Stomach (tissue), 9 donors: ENCODE data around the gene MRPL58. TPM values are rescaled to one million over a fixed set of nuclear protein-coding genes. Genes with fewer than 3 reads are reported as not detected.

Source experiments
- DNase-seq, 2 donors: peaks; one replicate each; pipeline versions ENCODE4 v3.0.0 to v3.0.0-alpha.2; 2013 to 2019
- H3K27ac ChIP-seq, 5 donors: fragments of 200-600 bp in 4 of 5; sonication (generic) in 4 of 5; one replicate each; pipeline ENCODE4 v1.5.1; 2013 to 2019; ENCODE audit warnings: mild to moderate bottlenecking in 1 of 5, moderate library complexity in 1 of 5
- H3K27me3 ChIP-seq, 3 donors: fragments of 200-600 bp; sonication (generic); one replicate each; pipeline ENCODE4 v1.5.1; 2017 to 2019; ENCODE audit warnings: mixed run types in 1 of 3
- H3K36me3 ChIP-seq, 4 donors: fragments of 200-600 bp; sonication (generic); 1 replicate in 3 of 4; 2 replicates in 1 of 4; pipeline ENCODE4 v1.5.1; 2016 to 2019
- H3K4me1 ChIP-seq, 4 donors: fragments of 200-600 bp; sonication (generic); one replicate each; pipeline ENCODE4 v1.5.1; 2016 to 2019
- H3K4me3 ChIP-seq, 4 donors: fragments of 200-600 bp; sonication (generic) in 3 of 4; one replicate each; pipeline ENCODE4 v1.5.1; 2016 to 2019; ENCODE audit warnings: mild to moderate bottlenecking in 1 of 4
- H3K9me3 ChIP-seq, 4 donors: fragments of 200-600 bp; sonication (generic); one replicate each; pipeline ENCODE4 v1.5.1; 2016 to 2019
- EP300 ChIP-seq: sonication (generic); formaldehyde crosslinking; IDR thresholded peaks from one replicate; pipeline ENCODE4 v1.6.1; 2017; ENCODE audit warnings: antibody characterized with exemption
- POLR2A ChIP-seq, 4 donors: fragments of 450-650 bp; IDR thresholded peaks; one replicate each; pipeline ENCODE4 v1.6.1; 2016; ENCODE audit warnings: antibody characterized with exemption in 4 of 4, control low read depth in 2 of 4, mild to moderate bottlenecking in 1 of 4, moderate library complexity in 1 of 4
- POLR2AphosphoS5 ChIP-seq, 3 donors: sonication (generic); formaldehyde crosslinking; IDR thresholded peaks; one replicate each; pipeline ENCODE4 v1.6.1; 2016; ENCODE audit warnings: antibody characterized with exemption in 3 of 3
- WGBS, 5 donors: extraction: QIAGEN DNeasy Blood & Tissue Kit in 3 of 5; methylation state at CpG; one replicate each; pipeline versions ENCODE4 v1.1.5 to v1.1.7; 2013 to 2018; 5-methylcytosine and 5-hydroxymethylcytosine counted together
- intact Hi-C: fragments of 100-400 bp; cut with DNase I; formaldehyde crosslinking; loops from one replicate; pipeline ENCODE4 v1.15.1; 2023; ENCODE audit warnings: low total_unique reads
- polyA plus RNA-seq, 3 donors: library from polyadenylated mRNA; stranded (reverse); fragments of 200-250 nt; gene quantifications; one replicate each; pipeline ENCODE4 v1.2.3, GENCODE V29; 2013
- total RNA-seq, 5 donors: library from RNA; depleted of rRNA; stranded (reverse); fragments of >200 nt; gene quantifications; one replicate each; pipeline versions ENCODE4 v1.1.0 to v1.2.3, GENCODE V29; 2014 to 2016
- TF ChIP-seq, protein P1 (sequence below), 7 experiments: fragments of 450-650 bp in 4 of 7; fragments of 200-600 bp in 3 of 7; sonication (generic) in 3 of 7; IDR thresholded peaks; one replicate each; pipeline ENCODE4 v1.5.1; 2016 to 2019; ENCODE audit warnings: antibody characterized with exemption in 7 of 7, control low read depth in 2 of 7, mild to moderate bottlenecking in 1 of 7
- donor health status: healthy with polysubstance abuse.
- donor health status: Bipolar disorder and iron deficiency.
- donor health status: healthy.

The MRPL58 gene
- total and polyA plus RNA-seq, 8 donors: 6.7 to 69.0 (median 38.7) TPM

DNA sequence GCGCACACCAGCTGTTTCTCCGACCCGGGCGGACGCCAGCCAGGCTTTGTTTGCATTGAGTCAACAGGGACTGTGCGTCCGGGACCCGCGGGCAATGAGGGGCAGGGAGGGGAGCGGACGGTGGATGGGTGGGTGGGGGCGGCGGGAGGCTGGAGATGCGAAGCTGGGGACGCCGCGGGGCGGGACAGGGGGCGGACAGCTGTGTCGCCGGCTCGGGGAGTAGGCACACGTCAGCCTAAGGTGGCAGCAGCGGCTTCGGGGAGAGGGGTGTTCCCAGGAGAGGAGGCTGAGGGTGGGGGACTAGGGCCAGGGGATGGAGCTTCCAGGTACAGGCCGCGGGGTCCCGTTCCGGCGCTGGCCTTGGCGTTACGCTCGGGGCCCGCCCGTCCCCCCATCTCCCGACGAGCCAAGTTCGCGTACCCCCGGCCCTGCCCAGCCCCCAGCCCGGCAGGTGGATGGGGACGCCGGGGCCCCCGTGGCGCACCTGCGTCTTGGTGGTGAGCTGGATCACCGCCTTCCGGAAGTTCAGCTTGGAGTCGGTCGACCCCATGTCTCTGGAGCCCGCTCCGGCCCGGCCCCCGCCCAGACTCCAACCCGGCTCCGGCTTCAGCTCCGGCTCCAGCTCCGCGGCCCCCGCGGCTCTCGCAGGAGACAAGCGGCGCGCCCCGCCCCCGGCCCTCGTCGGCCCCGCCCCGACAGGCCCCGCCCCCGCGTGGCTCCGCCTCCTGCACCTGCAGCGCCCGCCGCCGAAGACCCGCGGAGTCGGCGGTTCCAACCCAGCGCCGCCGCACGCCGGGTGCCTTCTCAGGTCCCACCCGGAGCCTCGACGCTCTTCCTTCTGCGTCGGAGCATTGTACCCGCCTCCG is 40.1 kb upstream of the MRPL58 start, which contains the start of gene HID1:
HID1 (minus strand) TSS at position 653 of the 866 bp plus-strand sequence; CDS start at position 550, 103 bp downstream.
- peak; percentile 91 for DNase-seq
- 1 to 4% (median 1%) methylated on average over 40 to 95 of the region's 95 CpGs for WGBS, 5 donors
- Histone ChIP-seq H3K27ac (peak within 1 kb of the TSS; percentile 87 to 99 (median 91)), H3K4me3 (peak within 1 kb of the TSS; percentile 58 to 85 (median 70)), H3K27me3 (peaks cover 0 to 50% (median 12%) of the 10 kb centered on the region in 3 donors), H3K4me1 (peaks cover 27 to 77% (median 63%) of the 10 kb centered on the region in 4 donors), H3K36me3 (no peaks in the 10 kb centered on the region), H3K9me3 (no peaks in the 10 kb centered on the region)
- intact Hi-C loops: no loop called here
- TF ChIP-seq POLR2A (IDR thresholded peaks at IDR 0.05): no peak
- peak in 2 of 3 donors; percentile 71 to 72 for TF ChIP-seq POLR2AphosphoS5 (IDR thresholded peaks at IDR 0.05)

DNA sequence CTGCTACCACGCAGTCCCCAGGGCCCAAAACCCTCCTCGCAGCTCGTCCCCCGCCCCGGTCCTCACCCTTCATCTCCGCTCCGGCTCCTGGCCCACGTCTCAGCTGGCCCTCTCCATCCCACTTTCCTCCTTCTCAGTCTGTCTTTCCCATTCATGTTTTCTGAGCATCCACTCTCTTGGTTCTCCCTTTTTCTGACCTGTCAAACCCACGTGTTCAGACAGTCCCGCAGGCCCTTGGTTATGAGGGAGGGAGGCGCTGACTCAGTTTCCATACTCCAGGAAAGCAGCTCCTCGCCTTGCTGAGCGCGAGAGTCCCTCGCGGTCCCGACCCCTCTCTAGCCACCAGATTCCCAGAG is 39.5 kb upstream of the MRPL58 start:
- Histone ChIP-seq H3K4me3 (peak overlapping the region; percentile 58 to 85 (median 70)), H3K36me3 (no peaks in the 10 kb centered on the region), H3K9me3 (no peaks in the 10 kb centered on the region), H3K27ac (peak overlapping the region; percentile 84 to 95 (median 90)), H3K27me3 (peaks cover 0 to 50% (median 12%) of the 10 kb centered on the region in 3 donors), H3K4me1 (peaks cover 26 to 77% (median 61%) of the 10 kb centered on the region in 4 donors)
- TF ChIP-seq POLR2AphosphoS5 (IDR thresholded peaks at IDR 0.05) (no peak), POLR2A (IDR thresholded peaks at IDR 0.05) (no peak), EP300 (no peak)
- TF ChIP-seq, protein P1, sequence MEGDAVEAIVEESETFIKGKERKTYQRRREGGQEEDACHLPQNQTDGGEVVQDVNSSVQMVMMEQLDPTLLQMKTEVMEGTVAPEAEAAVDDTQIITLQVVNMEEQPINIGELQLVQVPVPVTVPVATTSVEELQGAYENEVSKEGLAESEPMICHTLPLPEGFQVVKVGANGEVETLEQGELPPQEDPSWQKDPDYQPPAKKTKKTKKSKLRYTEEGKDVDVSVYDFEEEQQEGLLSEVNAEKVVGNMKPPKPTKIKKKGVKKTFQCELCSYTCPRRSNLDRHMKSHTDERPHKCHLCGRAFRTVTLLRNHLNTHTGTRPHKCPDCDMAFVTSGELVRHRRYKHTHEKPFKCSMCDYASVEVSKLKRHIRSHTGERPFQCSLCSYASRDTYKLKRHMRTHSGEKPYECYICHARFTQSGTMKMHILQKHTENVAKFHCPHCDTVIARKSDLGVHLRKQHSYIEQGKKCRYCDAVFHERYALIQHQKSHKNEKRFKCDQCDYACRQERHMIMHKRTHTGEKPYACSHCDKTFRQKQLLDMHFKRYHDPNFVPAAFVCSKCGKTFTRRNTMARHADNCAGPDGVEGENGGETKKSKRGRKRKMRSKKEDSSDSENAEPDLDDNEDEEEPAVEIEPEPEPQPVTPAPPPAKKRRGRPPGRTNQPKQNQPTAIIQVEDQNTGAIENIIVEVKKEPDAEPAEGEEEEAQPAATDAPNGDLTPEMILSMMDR (IDR thresholded peaks at IDR 0.05): no peak
- no peak for DNase-seq
- WGBS, 5 donors: 18 to 29% (median 23%) methylated on average over 17 of the region's 17 CpGs
- intact Hi-C loops: no loop called here

DNA sequence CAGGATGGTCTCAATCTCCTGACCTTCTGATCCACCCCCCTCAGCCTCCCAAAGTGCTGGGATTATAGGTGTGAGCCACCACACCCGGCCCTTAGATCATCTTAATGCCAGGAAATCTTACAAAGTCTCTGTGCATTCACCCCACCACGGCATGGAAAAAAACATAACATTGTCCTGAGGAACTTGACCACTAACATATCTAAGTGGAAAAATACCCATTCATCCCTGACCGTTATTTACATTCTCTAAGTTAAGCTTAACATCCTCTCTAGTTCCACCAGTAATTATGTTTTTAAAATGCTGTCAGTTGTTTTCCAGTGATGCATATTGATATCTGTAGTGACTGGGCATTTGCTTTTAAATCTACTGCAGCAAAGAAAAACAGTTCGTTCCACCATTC is 36.5 kb upstream of the MRPL58 start:
- Histone ChIP-seq H3K27me3 (peaks cover 0 to 44% (median 12%) of the 10 kb centered on the region in 3 donors), H3K27ac (peak overlapping the region in 1 of 5 donors; percentile 86), H3K9me3 (no peaks in the 10 kb centered on the region), H3K36me3 (no peaks in the 10 kb centered on the region), H3K4me3 (no peak overlapping the region), H3K4me1 (peaks cover 7 to 48% (median 33%) of the 10 kb centered on the region in 4 donors)
- TF ChIP-seq POLR2AphosphoS5 (IDR thresholded peaks at IDR 0.05): no peak
- TF ChIP-seq, protein P1 (IDR thresholded peaks at IDR 0.05): no peak
- TF ChIP-seq EP300: no peak
- intact Hi-C loops: no loop called here
- DNase-seq: no peak
- WGBS, 5 donors: 53 to 66% (median 59%) methylated on average over 4 of the region's 4 CpGs

DNA sequence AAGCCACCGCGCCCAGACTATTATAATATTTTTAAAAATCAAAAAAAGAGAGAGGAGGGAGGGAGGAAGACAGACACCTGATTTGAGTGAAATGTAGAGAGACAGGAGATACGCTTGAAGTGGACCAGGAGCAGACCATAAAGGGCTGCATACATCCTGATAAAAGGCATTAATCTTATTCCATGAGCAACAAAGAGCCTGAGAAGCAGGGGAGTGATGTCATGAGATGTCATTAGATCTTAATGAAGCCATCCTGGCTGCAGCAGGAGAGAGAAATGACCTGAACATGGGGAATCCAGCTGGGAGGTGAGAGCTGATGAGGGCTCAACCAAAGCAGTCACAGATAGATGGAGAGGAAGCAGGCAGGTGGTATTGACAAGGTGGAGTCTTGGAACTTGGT is 34.7 kb upstream of the MRPL58 start:
- WGBS, 5 donors: 94 to 97% (median 94%) methylated on average over 3 of the region's 3 CpGs

More for the DNA sequence above, 34.7 kb upstream of the MRPL58 start:
- Histone ChIP-seq H3K27ac (no peak overlapping the region), H3K4me1 (peaks cover 18 to 47% (median 32%) of the 10 kb centered on the region in 4 donors), H3K27me3 (peaks cover 0 to 25% (median 3%) of the 10 kb centered on the region in 3 donors), H3K36me3 (no peaks in the 10 kb centered on the region), H3K9me3 (no peaks in the 10 kb centered on the region), H3K4me3 (no peak overlapping the region)
- intact Hi-C loops: no loop called here
- no peak for DNase-seq
- no peak for TF ChIP-seq POLR2A (IDR thresholded peaks at IDR 0.05)
- TF ChIP-seq EP300: no peak
- no peak for TF ChIP-seq POLR2AphosphoS5 (IDR thresholded peaks at IDR 0.05)
- TF ChIP-seq, protein P1 (IDR thresholded peaks at IDR 0.05): no peak
